Fibroblast of gingiva (primary cell): ENCODE data around the gene TTL.
"Not testable (repeated sequence)": the region's sequence is repeated elsewhere in the genome, so short reads cannot be mapped to it uniquely, and the experiment has no call there.

Source experiments
- DNase-seq: peaks from one replicate; pipeline ENCODE4 v3.0.0-alpha.2; 2011; ENCODE audit warnings: low read depth

TTL gene

GRCh38 chr2:112474844-112475486 is 7.0 kb upstream of the TTL start:
- DNase-seq, result no peak

DNA sequence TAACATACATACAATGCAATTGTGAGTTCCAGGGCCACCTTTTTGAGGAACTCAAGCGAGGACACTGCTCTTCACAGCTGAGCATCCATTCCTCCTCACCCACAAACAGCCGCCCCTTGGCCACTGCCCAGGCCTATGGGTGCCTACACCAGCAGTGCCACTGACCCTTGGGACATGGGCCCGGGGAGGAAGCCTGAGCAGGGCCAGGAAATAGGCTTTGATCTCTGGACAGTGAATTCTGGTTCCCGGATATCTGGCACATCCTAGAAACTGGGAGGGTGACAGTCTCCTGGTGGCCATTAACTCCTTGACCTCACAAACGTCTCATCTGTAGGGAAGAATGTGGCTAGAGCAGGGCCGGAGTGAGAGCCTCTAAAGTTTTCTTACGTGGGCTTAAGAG is 5.5 kb upstream of the TTL start:
- DNase-seq, result no peak

GRCh38 chr2:112480530-112481049 is 1.4 kb upstream of the TTL start:
- DNase-seq, result no peak

- DNase-seq, result peak; percentile 75
Measured at GRCh38 chr2:112481050-112481527, 867 bp upstream of the TTL start.

- peak; percentile 36 for DNase-seq
Measured at GRCh38 chr2:112482309-112483041, 519 bp downstream of the TTL start.

DNA sequence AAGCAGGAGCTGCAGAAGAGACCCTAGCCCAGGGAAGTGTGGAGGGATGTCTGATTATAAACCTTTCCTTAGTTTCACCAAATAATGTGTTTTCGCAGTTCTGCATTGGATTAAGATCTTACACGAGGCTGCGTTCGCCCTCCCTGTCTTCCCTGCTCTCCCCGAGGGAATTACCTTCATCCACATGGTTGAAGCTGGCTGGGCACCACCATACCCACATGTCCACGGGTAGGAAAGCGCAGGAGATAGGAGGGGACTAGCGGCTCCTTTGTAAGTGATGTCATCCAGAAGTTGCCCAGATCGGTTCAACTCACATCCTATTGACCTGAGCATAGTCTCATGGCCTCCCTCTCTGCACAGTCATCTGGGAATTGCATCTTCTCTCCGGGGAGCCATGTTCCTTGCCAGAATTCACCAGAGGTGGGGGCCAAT is 1.1 kb downstream of the TTL start:
- peak; percentile 59 for DNase-seq

GRCh38 chr2:112483831-112484230 is 1.9 kb downstream of the TTL start:
- DNase-seq, result no peak

DNA sequence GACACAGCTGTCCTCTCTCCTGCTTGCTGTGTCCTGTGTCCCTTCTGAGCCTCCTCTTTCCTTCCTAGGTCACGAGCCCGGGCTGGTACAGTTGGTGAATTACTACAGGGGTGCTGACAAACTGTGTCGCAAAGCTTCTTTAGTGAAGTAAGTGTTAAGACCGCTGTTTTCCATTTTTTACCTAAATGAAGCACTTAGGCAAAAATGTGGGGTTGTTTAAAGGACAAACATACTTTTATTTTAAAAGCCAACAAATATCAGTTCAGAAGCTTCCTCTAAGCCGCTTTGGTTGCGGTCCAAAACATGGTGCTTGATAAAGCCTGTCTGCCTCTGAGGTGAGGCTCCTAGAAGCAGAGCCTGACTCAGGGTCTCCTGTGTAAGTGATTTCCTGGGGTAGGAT is 3.9 kb downstream of the TTL start:
- no peak for DNase-seq

DNA sequence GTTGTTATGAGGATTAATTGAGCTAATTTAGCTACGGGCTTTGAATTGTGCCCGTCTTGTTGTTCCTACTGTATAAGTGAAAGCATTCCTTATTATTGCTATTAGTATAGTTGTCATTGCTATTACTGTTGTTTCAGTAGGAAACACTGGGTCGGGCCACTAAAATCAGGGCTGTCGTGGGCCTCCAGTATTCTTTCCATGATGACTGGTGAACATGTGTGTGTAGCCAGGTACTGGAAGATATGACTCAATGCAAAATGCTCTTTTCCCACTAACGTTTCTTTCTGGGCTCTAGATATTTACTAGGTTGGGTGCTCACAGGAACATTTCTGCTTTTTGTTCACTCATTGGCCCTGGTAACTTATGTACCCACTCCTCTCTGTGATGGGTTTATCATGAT is 4.9 kb downstream of the TTL start:
- no peak for DNase-seq

DNA sequence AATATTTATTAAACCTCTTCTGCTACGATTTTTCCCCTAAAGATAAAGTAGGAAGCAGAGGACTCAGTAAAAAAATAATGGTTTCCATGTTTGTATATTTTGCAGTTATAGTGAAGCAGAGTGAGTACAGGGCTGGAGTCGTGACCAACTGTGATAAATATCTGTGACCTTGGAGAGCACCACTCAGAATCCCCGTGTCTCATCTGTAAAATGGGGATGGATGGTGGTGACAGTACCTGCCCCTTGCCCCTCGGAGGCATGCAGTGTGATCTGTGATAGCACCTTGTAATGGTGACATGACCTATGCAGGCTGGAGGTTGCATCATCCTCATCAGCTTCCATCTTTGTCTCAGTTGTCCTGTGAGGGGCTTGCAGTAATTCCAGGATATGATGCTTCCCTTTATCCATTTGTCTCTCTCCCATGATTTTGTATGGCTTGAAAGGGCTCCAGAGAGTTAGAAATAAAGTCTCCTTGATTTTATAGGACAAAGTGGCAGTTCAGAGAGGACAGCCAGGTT is 5.5 kb downstream of the TTL start:
- DNase-seq, result no peak

GRCh38 chr2:112488201-112488600 is 6.2 kb downstream of the TTL start:
- no peak for DNase-seq

DNA sequence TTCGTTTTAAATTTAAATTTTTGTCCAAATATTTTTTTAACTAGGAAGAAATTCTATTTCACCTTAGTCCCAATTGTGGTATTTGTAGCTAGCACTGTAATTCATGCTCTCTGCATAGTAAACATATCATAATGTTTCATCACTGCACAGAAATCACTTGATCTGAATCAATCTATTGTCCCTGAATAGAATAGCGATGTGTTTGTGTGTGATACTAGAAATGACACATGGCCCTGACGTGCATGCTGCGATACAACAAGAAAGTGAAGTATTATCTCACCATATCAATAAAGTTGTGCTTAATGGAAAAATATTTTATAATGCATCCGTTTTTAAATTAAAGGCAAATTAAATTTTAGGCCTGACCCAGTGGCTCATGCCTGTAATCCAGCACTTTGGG is 10.0 kb downstream of the TTL start:
- no peak for DNase-seq

- DNase-seq, result no peak
Measured at GRCh38 chr2:112493048-112493447, 11.1 kb downstream of the TTL start.

- peak; percentile 67 for DNase-seq
Measured at GRCh38 chr2:112493858-112494648, 12.1 kb downstream of the TTL start.

GRCh38 chr2:112494828-112495227 is 12.9 kb downstream of the TTL start:
- no peak for DNase-seq

DNA sequence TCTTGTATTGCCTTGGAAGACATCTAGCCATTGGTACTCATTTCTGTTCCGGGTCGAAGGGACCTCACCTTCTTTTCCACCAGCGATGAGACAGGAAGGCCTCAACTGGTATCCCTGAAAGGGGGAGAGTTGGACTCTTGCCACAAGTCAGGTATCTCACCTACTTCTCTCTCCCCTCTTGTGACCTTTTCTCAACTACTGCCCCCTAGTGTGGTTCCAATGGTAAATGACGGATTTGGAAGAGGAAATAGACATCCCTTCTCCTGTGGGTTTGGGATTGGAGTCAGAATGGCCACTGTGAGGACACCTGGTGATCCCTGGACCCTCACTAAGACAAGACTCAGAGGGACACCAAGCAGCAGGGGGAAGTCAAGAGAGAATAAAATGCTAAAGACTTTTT is 13.9 kb downstream of the TTL start:
- DNase-seq, result not testable (repeated sequence)

GRCh38 chr2:112500850-112501484 is 19.0 kb downstream of the TTL start:
- peak; percentile 50 for DNase-seq

GRCh38 chr2:112509239-112509998 is 27.5 kb downstream of the TTL start:
- DNase-seq, result not testable (repeated sequence)

- no peak for DNase-seq
Measured at GRCh38 chr2:112516801-112517200, 34.8 kb downstream of the TTL start.

DNA sequence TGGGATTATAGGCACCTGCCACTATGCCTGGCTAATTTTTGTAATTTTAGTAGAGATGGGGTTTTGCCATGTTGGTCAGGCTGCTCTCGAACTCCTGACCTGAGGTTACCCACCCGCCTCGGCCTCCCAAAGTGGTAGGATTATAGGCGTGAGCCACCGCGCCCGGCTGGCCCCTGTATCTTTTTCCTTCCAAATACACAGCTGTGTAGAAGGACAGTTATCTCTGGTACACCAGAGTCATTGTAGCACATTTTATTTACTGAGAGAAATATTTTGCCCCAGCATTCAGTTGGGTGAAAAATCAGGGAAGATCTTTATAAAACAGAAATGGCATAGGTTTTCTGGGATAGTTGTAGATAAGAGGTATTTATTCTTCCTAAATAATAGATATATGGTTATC is 36.9 kb downstream of the TTL start:
- DNase-seq, result no peak

- no peak for DNase-seq
Measured at GRCh38 chr2:112519506-112519905, 37.5 kb downstream of the TTL start.
